SK-N-SH treated with all-trans-retinoic acid at 6 μM for 48 hours (cell line): ENCODE data around the gene PLPP1.
"Not testable (repeated sequence)": the region's sequence is repeated elsewhere in the genome, so short reads cannot be mapped to it uniquely, and the experiment has no call there.

Experiments used
- ATAC-seq: fragments of 200-7000 bp; cut with Tn5 transposase; 3 replicates; pipeline ENCODE4 v1.9.1; 2020; ENCODE audit warnings: mild to moderate bottlenecking, moderate library complexity
- ARNTL ChIP-seq: fragments of 450-650 bp; formaldehyde crosslinking; IDR thresholded peaks from 2 replicates; pipeline ENCODE4 v1.5.0; 2020; ENCODE audit warnings: low read depth, mild to moderate bottlenecking, moderate library complexity, borderline replicate concordance
- BACH2 ChIP-seq: fragments of 250-450 bp; sonication (Bioruptor Pico); IDR thresholded peaks from 2 replicates; pipeline ENCODE4 v1.9.0; 2021; ENCODE audit warnings: mild to moderate bottlenecking, borderline replicate concordance
- CREB5 ChIP-seq: fragments of 250-450 bp; sonication (Bioruptor Pico); IDR thresholded peaks from 2 replicates; pipeline ENCODE4 v1.5.1; 2020; ENCODE audit warnings: low read depth, mild to moderate bottlenecking, moderate library complexity
- CSDC2 ChIP-seq: fragments of 250-450 bp; sonication (Bioruptor Pico); IDR thresholded peaks from 2 replicates; pipeline ENCODE4 v1.5.0; 2020; ENCODE audit warnings: mild to moderate bottlenecking, moderate library complexity
- ESRRG ChIP-seq: fragments of 250-450 bp; sonication (Bioruptor Pico); IDR thresholded peaks from 2 replicates; pipeline ENCODE4 v1.6.1; 2021; ENCODE audit warnings: mild to moderate bottlenecking
- GLIS3 ChIP-seq: fragments of 250-450 bp; sonication (Bioruptor Pico); IDR thresholded peaks from 2 replicates; pipeline ENCODE4 v1.5.0; 2020; ENCODE audit warnings: mild to moderate bottlenecking, moderate library complexity
- ISL1 ChIP-seq: fragments of 250-450 bp; sonication (Bioruptor Pico); IDR thresholded peaks from 2 replicates; pipeline ENCODE4 v2.1.2; 2022; ENCODE audit warnings: mild to moderate bottlenecking, moderate library complexity
- OSR1 ChIP-seq: fragments of 250-450 bp; sonication (Bioruptor Pico); IDR thresholded peaks from 2 replicates; pipeline ENCODE4 v1.8.0; 2022; ENCODE audit warnings: moderate library complexity, mild to moderate bottlenecking, inconsistent platforms
- POU6F1 ChIP-seq: fragments of 250-450 bp; sonication (Bioruptor Pico); IDR thresholded peaks from 2 replicates; pipeline ENCODE4 v1.8.0; 2021; ENCODE audit warnings: low read depth, mild to moderate bottlenecking, moderate library complexity, borderline replicate concordance
- PPARA ChIP-seq: fragments of 250-450 bp; sonication (Bioruptor Pico); IDR thresholded peaks from 2 replicates; pipeline ENCODE4 v1.5.0; 2020; ENCODE audit warnings: mild to moderate bottlenecking, borderline replicate concordance
- RARB ChIP-seq: fragments of 250-450 bp; sonication (Bioruptor Pico); IDR thresholded peaks from 2 replicates; pipeline ENCODE4 v1.8.0; 2021; ENCODE audit warnings: mild to moderate bottlenecking, moderate library complexity
- SNAI2 ChIP-seq: fragments of 250-450 bp; sonication (Bioruptor Pico); IDR thresholded peaks from 2 replicates; pipeline ENCODE4 v1.5.0; 2020; ENCODE audit warnings: mild to moderate bottlenecking, moderate library complexity
- TCF4 ChIP-seq: fragments of 250-450 bp; sonication (Bioruptor Pico); IDR thresholded peaks from 2 replicates; pipeline ENCODE4 v1.8.0; 2021; ENCODE audit warnings: mild to moderate bottlenecking, moderate library complexity, borderline replicate concordance
- TOX ChIP-seq: fragments of 250-450 bp; sonication (Bioruptor Pico); IDR thresholded peaks from 2 replicates; pipeline ENCODE4 v1.8.0; 2021; ENCODE audit warnings: mild to moderate bottlenecking, moderate library complexity, borderline replicate concordance
- ZFP30 ChIP-seq: fragments of 450-650 bp; formaldehyde crosslinking; IDR thresholded peaks from 2 replicates; pipeline ENCODE4 v1.5.0; 2022; ENCODE audit warnings: mild to moderate bottlenecking, moderate library complexity
- ZNF565 ChIP-seq: fragments of 450-650 bp; formaldehyde crosslinking; conservative IDR thresholded peaks from 2 replicates; pipeline ENCODE4 v1.5.0; 2020; ENCODE audit warnings: low read depth, mild to moderate bottlenecking, moderate library complexity
- ZNF70 ChIP-seq: fragments of 450-650 bp; formaldehyde crosslinking; IDR thresholded peaks from 2 replicates; pipeline ENCODE4 v1.5.0; 2020; ENCODE audit warnings: mild to moderate bottlenecking, moderate library complexity
- ZNF8 ChIP-seq: fragments of 450-650 bp; formaldehyde crosslinking; IDR thresholded peaks from 2 replicates; pipeline ENCODE4 v1.5.0; 2020; ENCODE audit warnings: mild to moderate bottlenecking, moderate library complexity
- TF ChIP-seq, protein P1 (sequence below): fragments of 250-450 bp; sonication (Bioruptor Pico); IDR thresholded peaks from 2 replicates; pipeline ENCODE4 v1.8.0; 2020; ENCODE audit warnings: mild to moderate bottlenecking, moderate library complexity, borderline replicate concordance
- TF ChIP-seq, protein P2 (sequence below): fragments of 250-450 bp; sonication (Bioruptor Pico); IDR thresholded peaks from 2 replicates; pipeline ENCODE4 v1.5.1; 2021; ENCODE audit warnings: mild to moderate bottlenecking, moderate library complexity

Gene PLPP1

DNA sequence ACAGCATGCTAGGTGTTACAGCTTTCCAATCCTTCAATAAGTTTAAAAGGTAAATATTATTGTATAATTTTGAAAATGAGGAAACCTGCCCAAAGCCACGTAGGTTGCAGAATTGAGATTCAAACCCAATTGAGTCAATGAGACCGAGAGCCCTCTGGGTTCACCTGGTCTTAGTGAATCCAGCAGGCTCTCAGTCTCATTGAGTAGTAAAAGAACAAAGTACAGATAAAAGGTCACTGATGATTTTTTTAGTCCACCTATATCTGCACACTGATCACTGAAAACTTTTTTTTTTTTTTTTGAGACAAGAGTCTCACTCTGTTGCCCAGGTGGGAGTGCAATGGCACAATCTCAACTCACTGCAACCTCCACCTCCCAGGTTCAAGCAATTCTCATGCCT lies 27.2 kb downstream of the PLPP1 start:
- ATAC-seq: no peak
- TF ChIP-seq TOX (CRISPR knock-in tag) (no peak), ZNF565 (CRISPR knock-in tag) (no peak)

DNA sequence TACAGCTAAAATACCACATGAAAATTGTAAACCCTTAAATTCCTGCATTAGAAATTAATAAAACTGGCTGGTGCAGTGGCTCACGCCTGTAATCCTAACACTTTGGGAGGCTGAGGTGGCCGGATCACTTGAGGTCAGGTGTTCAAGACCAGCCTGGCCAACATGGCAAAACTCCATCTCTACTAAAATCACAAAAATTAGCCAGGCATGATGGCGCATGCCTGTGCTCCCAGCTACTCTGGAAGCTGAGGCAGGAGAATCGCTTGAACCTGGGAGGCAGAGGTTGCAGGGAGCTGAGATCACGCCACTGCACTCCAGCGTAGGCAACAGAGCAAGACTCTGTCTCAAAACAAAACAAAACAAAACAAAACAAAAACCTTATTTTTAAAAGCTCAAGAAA lies 29.1 kb downstream of the PLPP1 start:
- not testable (repeated sequence) for ATAC-seq

- ATAC-seq: not testable (repeated sequence)
Measured at GRCh38 chr5:55503917-55504316, 30.8 kb downstream of the PLPP1 start.

- TF ChIP-seq ESRRG (CRISPR knock-in tag) (no peak), GLIS3 (CRISPR knock-in tag) (no peak), BACH2 (CRISPR knock-in tag) (no peak)
- TF ChIP-seq, all 23 proteins: peak for 0
- no peak for ATAC-seq
Measured at GRCh38 chr5:55502759-55503158, 32.0 kb downstream of the PLPP1 start.

- ATAC-seq: no peak
- TF ChIP-seq ZNF70 (no peak), CSDC2 (CRISPR knock-in tag) (no peak), ZNF565 (CRISPR knock-in tag) (no peak), ISL1 (CRISPR knock-in tag) (no peak), PPARA (no peak), ARNTL (no peak), ZFP30 (CRISPR knock-in tag) (no peak), POU6F1 (CRISPR knock-in tag) (no peak), ZNF8 (CRISPR knock-in tag) (no peak), SNAI2 (CRISPR knock-in tag) (no peak)
- TF ChIP-seq, protein P1, sequence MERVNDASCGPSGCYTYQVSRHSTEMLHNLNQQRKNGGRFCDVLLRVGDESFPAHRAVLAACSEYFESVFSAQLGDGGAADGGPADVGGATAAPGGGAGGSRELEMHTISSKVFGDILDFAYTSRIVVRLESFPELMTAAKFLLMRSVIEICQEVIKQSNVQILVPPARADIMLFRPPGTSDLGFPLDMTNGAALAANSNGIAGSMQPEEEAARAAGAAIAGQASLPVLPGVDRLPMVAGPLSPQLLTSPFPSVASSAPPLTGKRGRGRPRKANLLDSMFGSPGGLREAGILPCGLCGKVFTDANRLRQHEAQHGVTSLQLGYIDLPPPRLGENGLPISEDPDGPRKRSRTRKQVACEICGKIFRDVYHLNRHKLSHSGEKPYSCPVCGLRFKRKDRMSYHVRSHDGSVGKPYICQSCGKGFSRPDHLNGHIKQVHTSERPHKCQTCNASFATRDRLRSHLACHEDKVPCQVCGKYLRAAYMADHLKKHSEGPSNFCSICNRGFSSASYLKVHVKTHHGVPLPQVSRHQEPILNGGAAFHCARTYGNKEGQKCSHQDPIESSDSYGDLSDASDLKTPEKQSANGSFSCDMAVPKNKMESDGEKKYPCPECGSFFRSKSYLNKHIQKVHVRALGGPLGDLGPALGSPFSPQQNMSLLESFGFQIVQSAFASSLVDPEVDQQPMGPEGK: no peak
- TF ChIP-seq, protein P2, sequence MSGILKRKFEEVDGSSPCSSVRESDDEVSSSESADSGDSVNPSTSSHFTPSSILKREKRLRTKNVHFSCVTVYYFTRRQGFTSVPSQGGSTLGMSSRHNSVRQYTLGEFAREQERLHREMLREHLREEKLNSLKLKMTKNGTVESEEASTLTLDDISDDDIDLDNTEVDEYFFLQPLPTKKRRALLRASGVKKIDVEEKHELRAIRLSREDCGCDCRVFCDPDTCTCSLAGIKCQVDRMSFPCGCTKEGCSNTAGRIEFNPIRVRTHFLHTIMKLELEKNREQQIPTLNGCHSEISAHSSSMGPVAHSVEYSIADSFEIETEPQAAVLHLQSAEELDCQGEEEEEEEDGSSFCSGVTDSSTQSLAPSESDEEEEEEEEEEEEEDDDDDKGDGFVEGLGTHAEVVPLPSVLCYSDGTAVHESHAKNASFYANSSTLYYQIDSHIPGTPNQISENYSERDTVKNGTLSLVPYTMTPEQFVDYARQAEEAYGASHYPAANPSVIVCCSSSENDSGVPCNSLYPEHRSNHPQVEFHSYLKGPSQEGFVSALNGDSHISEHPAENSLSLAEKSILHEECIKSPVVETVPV (CRISPR knock-in tag): no peak
Measured at GRCh38 chr5:55498457-55498856, 36.3 kb downstream of the PLPP1 start.

- ATAC-seq: no peak
- TF ChIP-seq ZNF70 (no peak), CREB5 (CRISPR knock-in tag) (no peak), ZNF565 (CRISPR knock-in tag) (no peak), OSR1 (no peak), ISL1 (CRISPR knock-in tag) (no peak), BACH2 (CRISPR knock-in tag) (no peak), SNAI2 (CRISPR knock-in tag) (no peak), TOX (CRISPR knock-in tag) (no peak), RARB (CRISPR knock-in tag) (no peak), TCF4 (no peak)
- TF ChIP-seq, protein P2 (CRISPR knock-in tag): no peak
Measured at GRCh38 chr5:55497712-55498111, 37.1 kb downstream of the PLPP1 start.
